ENCODE results near the gene NTRK3. TPM values are rescaled to one million over a fixed set of nuclear protein-coding genes. Genes with fewer than 3 reads are reported as not detected.

Gene NTRK3
- polyA plus RNA-seq, 1 donor (not counting 4 experiments of a cell fraction or from before 2014, with no cell fraction given): not detected

DNA sequence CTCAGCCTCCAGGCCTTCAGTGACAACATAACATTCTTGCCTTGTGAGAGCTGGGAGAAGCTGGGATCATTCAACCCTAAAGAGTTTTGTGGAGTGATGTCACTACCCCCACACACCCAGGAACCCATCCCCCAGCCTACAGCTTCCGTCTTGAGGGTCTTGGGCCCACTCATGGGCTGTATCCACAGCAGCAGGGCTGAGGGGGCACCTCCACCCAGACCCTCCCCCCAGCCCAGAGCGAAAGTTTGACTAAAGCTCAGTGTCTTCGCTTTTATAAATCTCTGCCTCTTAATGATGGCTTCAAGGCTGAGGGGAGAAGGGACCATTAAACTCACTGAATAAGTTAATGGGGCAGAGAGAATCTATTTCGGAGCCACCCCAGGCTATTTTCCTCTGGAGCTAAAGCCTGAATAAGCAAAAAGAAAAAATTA, 23.8 kb downstream of the NTRK3 start:
- Histone ChIP-seq H3K4me3 (ENCODE audit: control insufficient read depth in 2 of 3, extremely low read depth in 1 of 3, insufficient read depth in 2 of 3, low read depth in 1 of 3, low read length in 3 of 3) (no peak overlapping the region), H4K20me1 (ENCODE audit: control insufficient read depth, extremely low read depth, insufficient read depth, low read length) (no peaks in the 10 kb centered on the region), H2AFZ (ENCODE audit: control insufficient read depth, low read length) (no peak overlapping the region), H3K9me3 (ENCODE audit: control insufficient read depth, low read depth, low read length) (no peaks in the 10 kb centered on the region), H3K9me1 (ENCODE audit: control insufficient read depth, extremely low read depth, insufficient read depth, low read length) (no peaks in the 10 kb centered on the region), H3K4me2 (ENCODE audit: control insufficient read depth, extremely low read depth, insufficient read depth, low read depth, low read length) (no peak overlapping the region), H3K4me1 (ENCODE audit: control insufficient read depth, extremely low read depth, insufficient read depth, low read length) (no peaks in the 10 kb centered on the region), H3K27ac (ENCODE audit: control insufficient read depth, insufficient read depth, low read length) (no peak overlapping the region), H3K27me3 (ENCODE audit: control insufficient read depth, extremely low read depth, insufficient read depth, low read length) (no peaks in the 10 kb centered on the region), H3K36me3 (ENCODE audit: control insufficient read depth in 2 of 2, extremely low read depth in 1 of 2, insufficient read depth in 2 of 2, low read length in 2 of 2) (no peaks in the 10 kb centered on the region), H3K79me2 (ENCODE audit: control insufficient read depth, insufficient read depth, low read length) (no peaks in the 10 kb centered on the region), H3K9ac (ENCODE audit: control insufficient read depth, extremely low read depth, insufficient read depth, low read length) (no peak overlapping the region)
- TF ChIP-seq EZH2 (IDR thresholded peaks at IDR 0.05; ENCODE audit: low read length): no peak
- TF ChIP-seq CTCF (optimal IDR thresholded peaks at IDR 0.05 in 1 of 3, IDR thresholded peaks at IDR 0.05 in 1 of 3, conservative IDR thresholded peaks at IDR 0.05 in 1 of 3; ENCODE audit: extremely low read depth in 1 of 3, insufficient read depth in 2 of 3, low read length in 3 of 3): no peak
- dilution Hi-C loops (cut with MboI; ENCODE audit: extremely low pct_ligation_motif_present, low sequenced_read_pairs): no loop called here
- no peak for DNase-seq (ENCODE audit: low read depth, low spot score)
- no peak for FAIRE-seq

DNA sequence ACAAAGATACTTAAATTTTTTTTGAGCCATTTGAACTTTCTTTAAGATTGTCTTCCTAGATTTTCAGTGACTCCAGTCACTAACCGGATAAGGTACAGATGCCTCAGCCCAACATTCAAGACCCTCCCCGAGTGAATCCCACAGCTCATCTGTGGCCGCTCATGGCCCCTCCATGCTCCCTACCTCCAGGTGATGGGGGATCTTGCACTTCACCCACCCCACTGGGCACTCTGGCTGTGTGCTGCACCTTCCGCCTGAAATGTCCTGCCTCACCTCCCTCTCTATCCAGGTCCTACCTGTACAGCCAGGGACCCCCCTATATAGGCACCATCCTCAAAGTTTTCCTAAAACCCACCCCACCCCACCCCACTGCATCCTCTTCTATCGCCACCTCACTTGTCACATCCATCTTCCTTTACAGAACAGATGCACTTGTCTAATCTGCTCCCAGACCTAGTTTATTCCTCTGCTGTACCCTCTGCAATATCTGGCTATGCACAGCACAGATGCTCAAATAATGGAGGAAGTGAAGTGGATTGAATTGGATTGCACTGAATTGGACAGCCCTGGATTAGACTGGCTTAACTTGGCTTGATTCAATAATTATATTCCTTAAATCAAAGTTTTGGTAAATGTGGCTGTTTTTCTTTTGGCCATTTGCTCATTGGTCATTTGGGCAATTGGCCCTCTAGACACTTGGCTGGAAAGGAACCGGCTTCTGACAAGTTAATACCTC, 24.5 kb downstream of the NTRK3 start:
- Histone ChIP-seq H3K27me3 (ENCODE audit: control insufficient read depth, extremely low read depth, insufficient read depth, low read length) (no peaks in the 10 kb centered on the region), H3K9ac (ENCODE audit: control insufficient read depth, extremely low read depth, insufficient read depth, low read length) (no peak overlapping the region), H3K79me2 (ENCODE audit: control insufficient read depth, insufficient read depth, low read length) (no peaks in the 10 kb centered on the region), H3K4me3 (ENCODE audit: control insufficient read depth in 2 of 3, extremely low read depth in 1 of 3, insufficient read depth in 2 of 3, low read depth in 1 of 3, low read length in 3 of 3) (no peak overlapping the region), H4K20me1 (ENCODE audit: control insufficient read depth, extremely low read depth, insufficient read depth, low read length) (no peaks in the 10 kb centered on the region), H2AFZ (ENCODE audit: control insufficient read depth, low read length) (no peak overlapping the region), H3K9me3 (ENCODE audit: control insufficient read depth, low read depth, low read length) (no peaks in the 10 kb centered on the region), H3K4me2 (ENCODE audit: control insufficient read depth, extremely low read depth, insufficient read depth, low read depth, low read length) (no peak overlapping the region), H3K4me1 (ENCODE audit: control insufficient read depth, extremely low read depth, insufficient read depth, low read length) (no peaks in the 10 kb centered on the region), H3K27ac (ENCODE audit: control insufficient read depth, insufficient read depth, low read length) (no peak overlapping the region), H3K36me3 (ENCODE audit: control insufficient read depth in 2 of 2, extremely low read depth in 1 of 2, insufficient read depth in 2 of 2, low read length in 2 of 2) (no peaks in the 10 kb centered on the region), H3K9me1 (ENCODE audit: control insufficient read depth, extremely low read depth, insufficient read depth, low read length) (no peaks in the 10 kb centered on the region)
- no peak for TF ChIP-seq EZH2 (IDR thresholded peaks at IDR 0.05; ENCODE audit: low read length)
- TF ChIP-seq CTCF (optimal IDR thresholded peaks at IDR 0.05 in 1 of 3, IDR thresholded peaks at IDR 0.05 in 1 of 3, conservative IDR thresholded peaks at IDR 0.05 in 1 of 3; ENCODE audit: extremely low read depth in 1 of 3, insufficient read depth in 2 of 3, low read length in 3 of 3): no peak
- dilution Hi-C loops (cut with MboI; ENCODE audit: extremely low pct_ligation_motif_present, low sequenced_read_pairs): no loop called here
- FAIRE-seq: no peak
- DNase-seq (ENCODE audit: low read depth, low spot score): no peak
